Psoas muscle (tissue), 8 donors: ENCODE measurements around the gene TMED7. TPM values are rescaled to one million over a fixed set of nuclear protein-coding genes. Genes with fewer than 3 reads are reported as not detected.
"Not testable (repeated sequence)": the region's sequence is repeated elsewhere in the genome, so short reads cannot be mapped to it uniquely, and the experiment has no call there.

Experiments used
- ATAC-seq, 4 donors: fragments of 200-7000 bp; cut with Tn5 transposase; one replicate each; pipeline ENCODE4 v1.9.1; 2020; ENCODE audit warnings: moderate library complexity in 3 of 4, mild to moderate bottlenecking in 2 of 4
- DNase-seq, 2 donors: peaks; one replicate each; pipeline ENCODE4 v3.0.0-alpha.2; 2020
- H3K27ac ChIP-seq: fragments of 200-600 bp; one replicate; pipeline ENCODE4 v1.8.0; 2022
- H3K27me3 ChIP-seq, 3 donors: fragments of 200-600 bp in 1 of 3; one replicate each; pipeline versions ENCODE4 v1.6.1 to v1.8.0; 2013 to 2022; ENCODE audit warnings: low read length in 2 of 3, mild to moderate bottlenecking in 2 of 3, moderate library complexity in 1 of 3; ENCODE audit not compliant: insufficient read depth in 3 of 3
- H3K36me3 ChIP-seq, 2 donors: fragments of 200-600 bp in 1 of 2; one replicate each; pipeline versions ENCODE4 v1.6.1 to v1.8.0; 2013 to 2022; ENCODE audit warnings: low read depth in 1 of 2, mild to moderate bottlenecking in 1 of 2, moderate library complexity in 1 of 2; ENCODE audit not compliant: insufficient read depth in 1 of 2
- H3K4me1 ChIP-seq: fragments of 200-600 bp; one replicate; pipeline ENCODE4 v1.8.0; 2022
- H3K4me3 ChIP-seq: fragments of 200-600 bp; one replicate; pipeline ENCODE4 v1.8.0; 2022; ENCODE audit warnings: mild to moderate bottlenecking
- H3K9me3 ChIP-seq: fragments of 200-600 bp; one replicate; pipeline ENCODE4 v1.8.0; 2022
- CTCF ChIP-seq: fragments of 200-600 bp; IDR thresholded peaks from one replicate; pipeline ENCODE4 v1.8.0; 2022; ENCODE audit warnings: antibody characterized with exemption
- WGBS, 3 donors: extraction: QIAGEN DNeasy Blood & Tissue Kit; methylation state at CpG; one replicate each; pipeline versions ENCODE4 v1.1.6 to v1.1.7; 2013; 5-methylcytosine and 5-hydroxymethylcytosine counted together
- intact Hi-C, 2 donors: fragments of 100-400 bp; cut with DNase I; formaldehyde crosslinking; loops; one replicate each; pipeline versions ENCODE4 v1.11.0 to v1.14.2; 2022
- polyA plus RNA-seq, 3 donors: library from polyadenylated mRNA; stranded (reverse); fragments of 200-250 nt; gene quantifications; one replicate each; pipeline ENCODE4 v1.2.3, GENCODE V29; 2013
- total RNA-seq, 4 donors: library from RNA; stranded (reverse); fragmentation: NEBNext Ultra II Directional in 2 of 4; extraction: Animal tissue kit (Norgen Biotek cat#: 25700) in 2 of 4; gene quantifications; one replicate each; pipeline versions ENCODE4 v1.2.1 to v1.2.4, GENCODE V29; 2021 to 2023
- donor health status: healthy with polysubstance abuse.
- donor health status: DM: no; HTN: no; CAD: no; lungs with moderate emphysema.
- donor health status: Bipolar disorder and iron deficiency.
- donor health status: healthy.
- donor health status: DM: yes; HTN: yes; CAD: no.
- donor health status: DM: no; HTN: no; CAD: no.
- donor health status: DM: no; HTN: no; CAD: no.
- donor health status: DM: yes; HTN: yes; CAD: no.

The TMED7 gene
- total and polyA plus RNA-seq, 7 donors = 18.3 to 59.0 (median 34.2) TPM

DNA sequence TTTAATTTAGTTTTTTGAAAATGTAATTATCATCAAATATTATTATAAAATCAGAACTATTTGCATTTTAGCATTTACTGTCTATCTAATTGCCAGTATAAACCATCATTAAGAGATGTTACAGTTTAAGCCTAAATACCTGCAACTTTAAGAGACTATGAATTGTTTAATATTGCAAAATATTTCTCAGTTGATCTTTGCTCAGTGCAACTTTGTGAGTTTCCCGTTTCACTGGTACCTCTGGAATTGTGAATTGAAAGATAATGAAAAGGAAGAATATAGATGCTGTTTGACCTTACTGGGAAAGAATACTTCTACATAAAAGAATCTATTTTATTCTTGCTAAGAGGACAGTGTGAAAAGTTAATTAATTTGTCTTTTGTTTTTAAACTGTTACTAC, 30.2 kb upstream of the TMED7 start:
- WGBS, 3 donors = 67 to 83% (median 78%) methylated on average over 1 of the region's 1 CpG
- no peaks in the 10 kb centered on the region for H3K27me3 ChIP-seq

DNA sequence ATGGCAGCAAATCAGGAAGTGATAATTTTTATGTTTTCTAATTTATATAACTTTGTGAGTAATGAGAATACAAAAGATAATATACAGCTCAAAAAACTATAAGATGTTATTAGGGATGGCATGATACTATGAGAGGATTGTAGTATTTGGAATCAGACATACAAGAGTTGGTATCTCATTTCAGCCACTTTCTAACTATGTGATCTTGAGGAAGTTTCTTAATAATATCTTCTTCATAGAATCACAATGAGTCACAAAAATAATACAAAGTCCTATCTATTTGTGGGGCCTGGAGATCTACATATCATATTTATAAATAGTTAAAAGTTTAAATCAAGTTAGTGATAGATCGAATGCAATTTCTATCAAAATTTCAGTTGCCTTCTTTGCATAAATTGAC, 23.7 kb upstream of the TMED7 start:
- WGBS, 3 donors = 90 to 95% (median 92%) methylated on average over 1 of the region's 1 CpG

More for the DNA sequence above, 30.2 kb upstream of the TMED7 start:
- H3K36me3 ChIP-seq = no peaks in the 10 kb centered on the region
- H3K4me3 ChIP-seq = no peak overlapping the region
- intact Hi-C loops = no loop called here
- no peaks in the 10 kb centered on the region for H3K9me3 ChIP-seq
- ATAC-seq (no peak), DNase-seq (no peak)
- no peak overlapping the region for H3K27ac ChIP-seq
- H3K4me1 ChIP-seq = no peaks in the 10 kb centered on the region
- TF ChIP-seq CTCF = no peak

GRCh38 chr5:115648056-115648455, 22.2 kb upstream of the TMED7 start:
- WGBS, 3 donors = 70 to 85% (median 71%) methylated on average over 3 of the region's 3 CpGs
- ATAC-seq (no peak), DNase-seq (no peak)
- no peaks in the 10 kb centered on the region for H3K36me3 ChIP-seq
- no peak overlapping the region for H3K27ac ChIP-seq
- no peak for TF ChIP-seq CTCF
- H3K27me3 ChIP-seq = peaks cover 0 to 5% (median 0%) of the 10 kb centered on the region in 3 donors
- intact Hi-C loops = no loop called here
- H3K9me3 ChIP-seq = no peaks in the 10 kb centered on the region
- no peaks in the 10 kb centered on the region for H3K4me1 ChIP-seq
- no peak overlapping the region for H3K4me3 ChIP-seq

More for the DNA sequence above, 23.7 kb upstream of the TMED7 start:
- intact Hi-C loops = no loop called here
- H3K36me3 ChIP-seq = no peaks in the 10 kb centered on the region
- peaks cover 0 to 4% (median 0%) of the 10 kb centered on the region in 3 donors for H3K27me3 ChIP-seq
- no peak for TF ChIP-seq CTCF
- no peaks in the 10 kb centered on the region for H3K4me1 ChIP-seq
- no peak for DNase-seq
- ATAC-seq = no peak
- H3K4me3 ChIP-seq = no peak overlapping the region
- no peak overlapping the region for H3K27ac ChIP-seq
- no peaks in the 10 kb centered on the region for H3K9me3 ChIP-seq

- H3K36me3 ChIP-seq, H3K4me3 ChIP-seq, H3K9me3 ChIP-seq, H3K27ac ChIP-seq, DNase-seq, H3K4me1 ChIP-seq, intact Hi-C loops, ATAC-seq, H3K27me3 ChIP-seq: not testable (repeated sequence)
- 78 to 83% (median 83%) methylated on average over 5 of the region's 5 CpGs for WGBS, 3 donors
Observed at GRCh38 chr5:115645386-115645785, 19.6 kb upstream of the TMED7 start.

DNA sequence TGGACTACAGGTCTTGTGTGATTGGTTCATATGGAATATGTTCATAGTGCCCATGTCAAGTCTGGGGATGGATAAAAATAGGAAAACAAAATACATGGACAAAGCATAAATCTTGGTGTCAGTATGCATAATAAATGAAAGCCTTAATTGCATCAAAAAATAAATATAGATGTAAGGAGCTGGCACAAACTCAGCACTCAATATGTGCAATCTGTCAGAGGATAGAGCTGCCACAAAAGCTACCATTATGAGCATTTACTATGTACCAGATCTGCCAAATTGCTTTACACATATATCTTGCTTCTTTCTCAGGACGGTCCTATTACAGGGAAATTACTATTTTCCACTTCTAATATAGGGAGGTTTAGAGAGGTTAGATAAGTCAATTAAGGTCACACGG, 18.2 kb upstream of the TMED7 start:
- no peak for TF ChIP-seq CTCF
- DNase-seq (no peak), ATAC-seq (no peak)
- intact Hi-C loops = no loop called here
- WGBS, 3 donors = 62 to 76% (median 66%) methylated on average over 2 of the region's 2 CpGs
- H3K4me3 ChIP-seq = no peak overlapping the region
- no peak overlapping the region for H3K27ac ChIP-seq
- no peaks in the 10 kb centered on the region for H3K36me3 ChIP-seq
- H3K27me3 ChIP-seq = peaks cover 0 to 5% (median 0%) of the 10 kb centered on the region in 3 donors
- H3K9me3 ChIP-seq = no peaks in the 10 kb centered on the region
- H3K4me1 ChIP-seq = no peaks in the 10 kb centered on the region
